Globus pallidus (tissue), 1 donor: ENCODE measurements around the gene TNFRSF12A.

Experiments used
- DNase-seq: peaks from one replicate; pipeline ENCODE4 v3.0.0-alpha.2; 2015; ENCODE audit warnings: low spot score

Gene TNFRSF12A

DNA sequence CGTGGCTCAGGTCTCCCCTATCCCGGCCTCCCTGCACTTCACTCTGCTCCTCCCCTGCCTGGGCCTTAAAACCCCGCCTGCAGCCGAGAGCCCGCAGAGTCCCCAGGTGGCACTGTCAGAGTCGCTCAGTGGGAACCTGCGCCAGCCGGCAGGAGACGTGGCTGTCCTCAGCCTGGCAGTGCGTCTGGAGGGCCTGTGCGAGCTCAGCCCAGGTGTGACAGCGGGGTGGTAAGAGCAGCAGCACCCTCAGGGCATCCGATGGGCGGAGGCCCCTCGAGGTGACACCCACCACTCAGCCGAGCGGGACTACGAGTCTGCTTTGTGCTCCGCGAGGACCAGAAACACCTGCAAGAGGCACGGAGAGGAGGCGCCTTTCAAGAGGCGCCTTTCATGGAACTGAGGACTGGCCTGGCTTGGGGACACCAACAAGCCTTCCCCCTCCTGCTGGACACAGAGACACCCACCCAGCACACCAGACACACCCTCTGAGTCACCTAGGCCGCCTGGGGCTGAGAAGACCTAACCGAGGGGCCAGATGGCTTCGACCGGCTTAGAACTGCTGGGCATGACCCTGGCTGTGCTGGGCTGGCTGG lies 7.2 kb upstream of the TNFRSF12A start, which contains the start of gene CLDN9:
Gene CLDN9, plus strand, starts transcription at position 96 of the 593 bp plus-strand sequence. Its CDS starts 440 bp downstream, at position 536.
- DNase-seq, result no peak

DNA sequence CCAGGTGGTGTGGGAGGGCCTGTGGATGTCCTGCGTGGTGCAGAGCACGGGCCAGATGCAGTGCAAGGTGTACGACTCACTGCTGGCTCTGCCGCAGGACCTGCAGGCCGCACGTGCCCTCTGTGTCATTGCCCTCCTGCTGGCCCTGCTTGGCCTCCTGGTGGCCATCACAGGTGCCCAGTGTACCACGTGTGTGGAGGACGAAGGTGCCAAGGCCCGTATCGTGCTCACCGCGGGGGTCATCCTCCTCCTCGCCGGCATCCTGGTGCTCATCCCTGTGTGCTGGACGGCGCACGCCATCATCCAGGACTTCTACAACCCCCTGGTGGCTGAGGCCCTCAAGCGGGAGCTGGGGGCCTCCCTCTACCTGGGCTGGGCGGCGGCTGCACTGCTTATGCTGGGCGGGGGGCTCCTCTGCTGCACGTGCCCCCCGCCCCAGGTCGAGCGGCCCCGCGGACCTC lies 6.6 kb upstream of the TNFRSF12A start:
- DNase-seq, result no peak

DNA sequence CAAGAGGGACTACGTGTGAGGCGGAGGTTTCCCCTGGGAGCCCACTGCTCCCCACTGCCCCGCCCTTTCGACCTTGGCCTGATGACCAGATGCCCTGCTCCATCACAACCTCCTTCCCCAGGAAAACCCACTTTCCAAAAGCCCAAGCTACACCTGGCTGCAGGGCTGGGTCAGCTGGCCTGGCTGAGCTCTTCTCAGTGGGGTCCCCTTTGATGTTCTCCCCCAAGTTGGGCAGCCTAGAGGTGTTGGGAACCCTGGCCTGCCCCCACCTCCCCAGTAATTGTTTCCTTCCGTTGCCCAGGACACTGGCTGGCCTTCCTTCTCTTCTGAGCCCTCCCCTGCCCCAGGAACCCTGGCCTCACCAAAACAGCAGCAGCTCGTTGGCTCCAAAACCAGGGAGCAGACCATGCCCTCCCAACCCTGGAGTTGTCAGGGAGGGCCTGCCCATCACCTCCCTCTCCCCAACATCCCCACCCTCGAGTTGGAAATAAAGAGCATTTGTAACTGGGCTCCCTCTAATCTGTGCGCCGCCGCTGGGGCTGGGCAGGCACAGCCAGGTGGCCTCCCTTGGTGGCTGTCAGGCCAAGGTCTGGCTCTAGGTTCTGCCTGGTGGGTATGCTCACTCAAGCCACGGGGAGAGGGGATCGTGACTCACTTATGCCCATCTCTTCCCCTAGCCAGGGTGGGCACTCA lies 6.0 kb upstream of the TNFRSF12A start:
- no peak for DNase-seq

DNA sequence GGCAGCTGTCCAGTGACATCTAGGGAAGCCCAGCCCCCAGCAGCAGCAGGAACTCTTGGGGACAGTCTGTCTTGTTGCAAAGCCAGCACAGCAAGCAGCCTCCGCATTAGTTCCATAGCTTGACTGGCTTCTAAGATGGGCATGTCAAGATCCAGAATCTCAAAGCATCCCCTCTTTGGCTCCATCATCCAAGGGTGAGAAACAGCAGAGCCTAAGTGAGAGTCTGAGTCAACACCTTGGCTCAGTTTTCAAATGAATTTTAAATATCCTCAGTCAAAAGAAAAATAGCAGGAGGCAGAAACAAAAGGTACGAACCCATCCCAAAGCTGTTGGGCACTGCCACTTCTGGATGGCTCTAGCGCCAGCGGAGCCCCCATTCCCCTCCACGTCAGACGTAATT lies 5.2 kb upstream of the TNFRSF12A start:
- DNase-seq, result no peak

DNA sequence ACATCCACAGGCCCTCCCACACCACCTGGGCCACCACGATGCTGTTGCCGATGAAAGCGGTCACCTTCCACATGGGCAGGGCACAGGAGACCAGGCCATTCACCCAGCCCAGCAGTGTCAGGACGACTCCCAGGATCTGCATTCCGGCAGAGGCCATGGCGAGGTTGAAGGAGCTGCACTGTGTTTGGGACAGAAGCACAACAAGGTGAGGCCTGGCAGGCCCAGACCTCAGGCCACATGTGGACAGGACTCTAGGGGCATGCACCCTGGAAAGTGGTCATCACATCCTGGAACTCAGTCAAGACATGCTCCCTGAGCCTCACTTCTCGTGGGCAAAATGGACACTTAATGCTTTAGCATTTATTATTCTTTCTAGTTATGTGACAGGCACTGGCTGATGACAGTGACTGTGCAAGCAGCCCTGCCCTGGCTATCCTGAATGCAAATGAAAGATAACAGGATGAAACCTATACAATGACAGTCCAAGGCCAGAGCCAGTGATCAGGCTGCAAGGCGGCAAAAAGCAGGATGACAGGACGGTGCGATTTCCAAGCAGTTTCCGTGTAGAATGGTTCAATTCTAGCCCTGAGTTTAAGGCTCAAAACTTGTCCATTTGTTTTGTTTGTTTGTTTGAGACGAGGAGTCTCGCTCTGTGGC lies 4.2 kb upstream of the TNFRSF12A start:
- no peak for DNase-seq

DNA sequence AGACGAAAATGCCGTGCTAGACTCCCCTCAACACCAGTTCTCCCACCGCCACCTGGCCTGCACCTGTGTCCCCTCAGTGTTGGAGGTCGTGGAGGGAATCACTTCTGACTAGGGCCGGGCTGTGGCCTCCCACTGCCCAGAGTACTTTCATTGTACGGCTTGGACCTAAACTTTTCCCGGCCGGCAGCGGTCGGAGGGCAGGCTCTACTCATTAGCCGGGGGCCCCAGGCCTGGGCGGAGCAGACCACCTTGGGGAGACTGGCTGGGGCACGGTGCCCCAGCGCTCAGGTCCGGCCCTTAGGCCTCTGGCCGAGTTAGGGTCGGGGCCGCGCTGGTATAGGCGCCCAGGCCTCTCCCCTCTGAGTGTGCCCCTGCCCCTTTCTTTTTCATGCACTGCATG lies 2.8 kb upstream of the TNFRSF12A start:
- DNase-seq, result no peak

GRCh38 chr16:3017794-3018506 lies 2.2 kb upstream of the TNFRSF12A start, which contains the start of gene CLDN6:
TSS of gene CLDN6 (minus strand) at chr16:3018183. CDS start at chr16:3016021, 2,162 bp downstream.
- DNase-seq, result no peak

DNA sequence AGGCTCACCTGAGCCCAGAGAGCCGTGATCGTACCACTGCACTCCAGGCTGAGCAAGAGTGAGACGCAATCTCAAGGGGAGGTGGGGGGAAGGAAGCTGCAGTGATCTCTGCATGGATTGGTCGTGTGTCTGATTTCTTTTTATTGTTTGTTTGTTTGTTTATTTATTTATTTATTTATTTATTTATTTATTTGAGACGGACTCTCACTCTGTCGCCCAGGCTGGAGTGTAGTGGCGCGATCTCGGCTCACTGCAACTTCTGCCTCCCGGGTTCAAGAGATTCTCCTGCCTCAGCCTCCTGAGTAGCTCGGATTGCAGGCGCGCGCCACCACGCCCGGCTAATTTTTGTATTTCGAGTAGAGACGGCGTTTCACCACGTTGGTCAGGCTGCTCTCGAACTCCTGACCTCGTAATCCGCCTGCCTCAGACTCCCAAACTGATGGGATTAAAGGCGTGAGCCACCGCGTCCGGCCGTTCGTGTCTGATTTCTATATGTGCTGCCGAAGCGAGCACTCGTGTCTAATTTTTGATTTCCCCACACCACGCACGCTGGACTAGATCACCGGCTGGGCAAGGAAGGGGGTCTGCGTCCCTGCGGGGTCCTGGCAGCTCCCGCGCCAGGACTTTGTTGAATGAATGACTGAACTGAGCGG lies 448 bp upstream of the TNFRSF12A start:
- no peak for DNase-seq

DNA sequence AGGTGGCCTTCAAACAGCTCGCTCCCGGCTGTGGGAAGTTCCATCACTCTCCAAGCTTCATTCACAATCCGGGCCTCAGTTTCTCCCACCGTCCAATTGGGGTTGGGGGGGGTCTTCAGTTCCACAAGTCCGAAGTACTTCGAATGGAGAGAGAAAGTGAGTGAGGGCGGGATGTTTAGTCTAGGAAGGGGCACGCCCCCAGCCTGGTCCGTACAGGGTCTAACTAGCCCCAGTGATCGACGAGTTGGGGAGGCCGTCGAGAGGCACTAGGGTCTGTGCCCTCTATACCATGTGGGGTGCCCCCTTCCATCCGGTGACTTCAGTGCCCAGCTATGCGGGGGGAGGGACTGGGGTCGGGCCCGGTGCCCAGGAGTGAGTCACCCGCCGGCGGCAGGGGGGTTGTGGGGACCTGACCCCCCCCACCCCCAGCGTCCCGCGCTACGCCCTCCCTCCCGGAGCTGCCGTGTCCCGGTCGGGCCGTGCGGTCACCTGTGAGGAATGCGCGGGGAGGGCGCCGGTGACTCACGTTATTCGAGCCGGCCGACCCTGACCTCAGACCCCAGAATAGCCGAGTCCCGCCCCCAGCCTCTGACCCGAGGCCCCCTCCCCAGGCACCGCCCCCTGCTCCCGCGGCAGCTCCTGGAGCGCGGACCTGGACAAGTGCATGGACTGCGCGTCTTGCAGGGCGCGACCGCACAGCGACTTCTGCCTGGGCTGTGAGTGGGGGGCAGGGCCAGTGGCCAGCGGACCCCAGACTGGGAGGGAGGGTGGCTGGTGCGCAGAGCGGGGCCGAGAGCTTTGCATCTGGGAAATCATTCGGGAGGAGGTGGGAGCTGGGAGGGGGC lies 658 bp downstream of the TNFRSF12A start:
- peak; percentile 27 for DNase-seq

DNA sequence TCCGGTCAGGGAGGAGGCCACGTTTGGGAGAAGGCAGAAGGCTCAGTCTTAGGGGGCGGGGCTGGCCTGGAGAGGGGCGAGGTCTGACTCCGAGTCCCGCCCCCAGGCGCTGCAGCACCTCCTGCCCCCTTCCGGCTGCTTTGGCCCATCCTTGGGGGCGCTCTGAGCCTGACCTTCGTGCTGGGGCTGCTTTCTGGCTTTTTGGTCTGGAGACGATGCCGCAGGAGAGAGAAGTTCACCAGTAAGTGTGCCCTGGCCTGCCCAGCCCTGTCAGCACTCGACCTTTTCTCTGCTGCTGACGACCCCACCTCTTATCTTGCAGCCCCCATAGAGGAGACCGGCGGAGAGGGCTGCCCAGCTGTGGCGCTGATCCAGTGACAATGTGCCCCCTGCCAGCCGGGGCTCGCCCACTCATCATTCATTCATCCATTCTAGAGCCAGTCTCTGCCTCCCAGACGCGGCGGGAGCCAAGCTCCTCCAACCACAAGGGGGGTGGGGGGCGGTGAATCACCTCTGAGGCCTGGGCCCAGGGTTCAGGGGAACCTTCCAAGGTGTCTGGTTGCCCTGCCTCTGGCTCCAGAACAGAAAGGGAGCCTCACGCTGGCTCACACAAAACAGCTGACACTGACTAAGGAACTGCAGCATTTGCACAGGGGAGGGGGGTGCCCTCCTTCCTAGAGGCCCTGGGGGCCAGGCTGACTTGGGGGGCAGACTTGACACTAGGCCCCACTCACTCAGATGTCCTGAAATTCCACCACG lies 1.5 kb downstream of the TNFRSF12A start:
- peak; percentile 26 for DNase-seq

- DNase-seq, result peak; percentile 33
These were observed 2.1 kb downstream of the TNFRSF12A start for GRCh38 chr16:3022208-3022683.

DNA sequence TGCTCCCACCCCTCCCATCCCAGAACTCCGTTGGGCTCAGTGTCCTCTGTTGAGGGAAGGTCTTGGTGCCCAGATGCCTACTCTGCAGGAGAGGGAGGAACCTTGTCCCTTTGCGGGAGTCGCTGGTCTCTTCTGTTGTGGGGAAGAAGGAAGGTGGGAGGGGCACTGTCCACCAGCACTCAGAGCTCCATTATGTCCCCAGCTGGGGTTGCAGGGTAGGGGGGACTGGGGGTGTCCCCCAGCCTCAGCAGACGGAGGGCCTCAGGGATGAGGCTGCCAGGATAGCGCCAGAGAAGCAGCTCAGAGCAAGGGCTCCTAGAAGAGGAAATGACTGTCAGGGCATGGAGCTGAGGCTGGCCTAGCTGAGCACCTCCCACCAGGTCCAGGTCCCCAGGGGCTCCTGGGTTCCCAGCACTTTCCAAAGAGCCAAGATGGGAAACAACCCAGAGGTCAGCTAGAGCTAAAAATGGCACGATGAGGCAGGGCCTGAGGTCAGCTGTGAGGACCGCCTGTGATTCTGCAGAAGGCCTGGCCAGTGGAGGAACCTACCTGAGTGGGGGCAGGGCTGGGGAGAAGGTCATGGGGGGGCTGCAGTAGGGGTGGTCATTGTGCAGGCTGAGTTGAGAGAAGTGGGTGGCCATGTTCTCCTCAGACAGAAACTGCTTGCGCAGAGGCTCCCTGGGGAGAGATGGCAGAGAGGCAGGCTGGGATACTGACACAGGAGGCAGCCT lies 2.7 kb downstream of the TNFRSF12A start:
- no peak for DNase-seq

GRCh38 chr16:3023415-3023668 lies 3.2 kb downstream of the TNFRSF12A start:
- no peak for DNase-seq

GRCh38 chr16:3023669-3024478 lies 3.7 kb downstream of the TNFRSF12A start, which contains the start of the genes HCFC1R1 and THOC6:
TSS of gene HCFC1R1 (minus strand) at chr16:3023942. CDS start at chr16:3023941, 1 bp downstream.
TSS of gene THOC6 (plus strand) at chr16:3024035. CDS start at chr16:3024327, 292 bp downstream.
- DNase-seq, result peak; percentile 96

DNA sequence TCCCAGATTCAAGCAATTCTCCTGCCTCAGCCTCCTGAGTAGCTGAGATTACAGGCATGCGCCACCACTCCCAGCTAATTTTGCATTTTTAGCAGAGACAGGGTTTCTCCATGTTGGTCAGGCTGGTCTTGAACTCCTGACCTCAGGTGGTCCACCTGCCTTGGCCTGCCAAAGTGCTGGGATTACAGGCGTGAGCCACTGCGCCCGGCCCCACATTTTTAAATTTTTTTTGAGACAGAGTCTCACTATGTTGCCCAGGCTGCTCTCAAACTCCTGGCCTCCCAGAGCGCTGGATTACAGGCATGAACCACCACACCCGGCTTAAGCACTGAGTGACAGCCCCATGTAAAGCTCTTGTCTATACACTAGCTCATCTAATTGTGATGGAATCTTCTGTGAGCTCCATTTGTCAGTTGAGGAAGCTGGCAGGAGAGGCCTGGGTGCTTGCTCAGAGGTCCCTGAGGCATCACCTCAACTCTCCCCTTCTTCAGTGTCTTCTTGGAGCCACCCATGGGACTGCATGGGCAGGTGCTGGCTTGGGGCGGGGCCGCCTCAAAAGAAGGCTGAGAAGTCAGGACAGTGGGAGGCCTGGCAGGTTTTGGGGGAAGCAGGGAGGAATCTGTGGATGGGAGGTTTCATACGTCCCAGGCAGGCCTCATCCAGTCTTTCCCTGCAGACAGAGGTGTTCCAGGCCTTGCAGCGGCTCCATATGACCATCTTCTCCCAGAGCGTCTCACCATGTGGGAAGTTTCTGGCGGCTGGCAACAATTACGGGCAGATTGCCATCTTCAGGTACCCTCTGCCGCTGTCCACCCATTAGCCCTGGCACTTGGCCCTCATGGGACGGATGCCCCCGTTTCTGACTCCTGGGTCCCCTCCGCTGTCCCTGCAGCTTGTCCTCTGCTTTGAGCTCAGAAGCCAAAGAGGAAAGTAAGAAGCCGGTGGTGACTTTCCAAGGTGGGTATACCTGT lies 5.1 kb downstream of the TNFRSF12A start:
- no peak for DNase-seq

- no peak for DNase-seq
These were observed 5.8 kb downstream of the TNFRSF12A start for GRCh38 chr16:3026003-3026378.
